ENCODE results near the gene LAMP2.

Gene LAMP2

DNA sequence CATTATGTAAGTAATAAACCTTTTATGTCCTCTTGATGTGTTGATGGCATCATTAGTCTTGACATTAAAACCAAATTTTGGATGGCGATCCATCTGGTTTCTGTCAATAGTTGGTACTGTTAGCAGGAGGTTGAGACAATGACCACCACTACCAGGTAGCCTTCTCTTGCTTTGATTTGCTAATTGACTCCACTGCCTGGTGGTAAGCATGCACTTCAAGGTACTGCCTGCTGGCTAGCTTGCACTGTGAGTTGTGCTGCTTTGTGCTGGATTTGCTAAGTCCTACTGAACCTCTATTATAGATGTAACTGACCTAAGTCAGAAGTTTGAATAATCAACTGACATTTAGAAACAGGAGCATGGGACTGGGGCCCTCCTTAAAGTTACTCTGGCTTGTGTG lies 60.9 kb downstream of the LAMP2 start:
- in situ Hi-C loops (cut with MboI; ENCODE audit: low pct_unique_long_range_greater_than_20kb, low sequenced_read_pairs, unreplicated experiment) = no loop called here
- no peak for TF ChIP-seq CTCF (IDR thresholded peaks at IDR 0.05; ENCODE audit: extremely low read depth, insufficient read depth, missing control alignments)
- DNase-seq (ENCODE audit: low spot score) = no peak

DNA sequence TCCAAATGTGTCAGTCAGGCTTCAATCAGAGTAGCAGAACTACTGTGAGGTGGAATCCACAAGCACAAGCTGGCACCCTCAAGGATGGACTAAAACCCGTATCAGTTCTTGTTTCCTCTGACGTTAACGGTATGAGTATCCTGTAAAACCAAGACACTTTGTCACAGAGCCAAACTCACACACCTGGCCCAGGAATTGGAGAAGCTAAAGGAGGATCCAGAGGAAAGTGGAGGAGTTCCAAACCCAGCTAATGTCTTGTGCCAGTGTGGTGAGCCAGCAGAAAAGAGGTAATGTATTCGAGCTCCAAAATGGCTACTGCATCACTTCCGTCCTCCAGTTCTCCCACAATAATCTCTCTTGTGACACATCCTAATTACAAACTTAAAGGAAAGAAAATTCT lies 62.5 kb downstream of the LAMP2 start:
- in situ Hi-C loops (cut with MboI; ENCODE audit: low pct_unique_long_range_greater_than_20kb, low sequenced_read_pairs, unreplicated experiment) = no loop called here
- TF ChIP-seq CTCF (IDR thresholded peaks at IDR 0.05; ENCODE audit: extremely low read depth, insufficient read depth, missing control alignments) = no peak
- no peak for DNase-seq (ENCODE audit: low spot score)

DNA sequence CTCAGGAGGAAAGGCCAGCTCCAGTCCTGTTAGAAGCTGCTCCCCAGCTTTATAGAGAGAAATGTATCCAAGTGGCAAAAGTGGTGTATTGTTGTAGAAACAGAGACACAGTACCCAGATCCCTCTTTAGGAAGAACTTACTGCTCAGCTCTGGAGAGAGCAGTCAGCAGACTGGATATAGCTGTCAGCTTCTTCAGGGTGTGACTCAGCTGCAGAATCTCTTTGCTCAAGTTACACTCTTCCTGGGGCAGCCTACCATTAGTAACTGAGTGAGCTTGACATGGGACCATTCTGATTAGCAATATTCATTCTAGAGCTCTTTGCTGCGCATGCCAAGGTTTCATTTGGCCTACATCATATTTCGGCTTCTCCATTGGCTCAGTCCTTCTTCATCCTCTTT lies 66.7 kb downstream of the LAMP2 start:
- in situ Hi-C loops (cut with MboI; ENCODE audit: low pct_unique_long_range_greater_than_20kb, low sequenced_read_pairs, unreplicated experiment) = no loop called here
- no peak for DNase-seq (ENCODE audit: low spot score)
- no peak for TF ChIP-seq CTCF (IDR thresholded peaks at IDR 0.05; ENCODE audit: extremely low read depth, insufficient read depth, missing control alignments)

- TF ChIP-seq CTCF (IDR thresholded peaks at IDR 0.05; ENCODE audit: extremely low read depth, insufficient read depth, missing control alignments) = no peak
- in situ Hi-C loops (cut with MboI; ENCODE audit: low pct_unique_long_range_greater_than_20kb, low sequenced_read_pairs, unreplicated experiment) = no loop called here
- no peak for DNase-seq (ENCODE audit: low spot score)
Measured at GRCh38 chrX:120401301-120401700, 67.8 kb downstream of the LAMP2 start.

GRCh38 chrX:120380699-120381098 lies 88.4 kb downstream of the LAMP2 start:
- peak; percentile 23 for DNase-seq (ENCODE audit: low spot score)
- peak; percentile 37 for TF ChIP-seq CTCF (IDR thresholded peaks at IDR 0.05; ENCODE audit: extremely low read depth, insufficient read depth, missing control alignments)
- in situ Hi-C loops (cut with MboI; ENCODE audit: low pct_unique_long_range_greater_than_20kb, low sequenced_read_pairs, unreplicated experiment) = no loop called here

GRCh38 chrX:120379937-120380681 lies 89.0 kb downstream of the LAMP2 start:
- TF ChIP-seq CTCF (IDR thresholded peaks at IDR 0.05; ENCODE audit: extremely low read depth, insufficient read depth, missing control alignments) = no peak
- no peak for DNase-seq (ENCODE audit: low spot score)
- in situ Hi-C loops (cut with MboI; ENCODE audit: low pct_unique_long_range_greater_than_20kb, low sequenced_read_pairs, unreplicated experiment) = no loop called here

Data from GM13977 (cell line).